Measurements from ENCODE around the gene TRIM17. TPM values are rescaled to one million over a fixed set of nuclear protein-coding genes. Genes with fewer than 3 reads are reported as not detected.

TRIM17 gene
- total RNA-seq, 4 donors from 2014 or later, result not detected

- H3K9me3 ChIP-seq, result no peaks in the 10 kb centered on the region
- H3K4me1 ChIP-seq, result peaks cover 0 to 23% (median 2%) of the 10 kb centered on the region in 4 donors
- TF ChIP-seq POLR2AphosphoS5 (IDR thresholded peaks at IDR 0.05) (no peak), EP300 (IDR thresholded peaks at IDR 0.05) (no peak), CTCF (IDR thresholded peaks at IDR 0.05) (no peak), POLR2A (IDR thresholded peaks at IDR 0.05; ENCODE audit: low read depth) (no peak)
- H3K4me3 ChIP-seq, result no peak overlapping the region
- WGBS, result 63% methylated on average over 9 of the region's 24 CpGs
- H3K36me3 ChIP-seq, result no peaks in the 10 kb centered on the region
- intact Hi-C loops (cut with DNase I), result no loop called here
- DNase-seq (ENCODE audit: extremely low spot score), result no peak
- peaks cover 0 to 67% (median 0%) of the 10 kb centered on the region in 4 donors for H3K27me3 ChIP-seq
- H3K27ac ChIP-seq (replicated peaks in 1 of 4), result no peak overlapping the region
Observed at GRCh38 chr1:228366866-228367741, 49.6 kb downstream of the TRIM17 start.

- DNase-seq (ENCODE audit: extremely low spot score), result no peak
- WGBS, result 100% methylated on average over 2 of the region's 23 CpGs
Observed at GRCh38 chr1:228366062-228366865, 50.4 kb downstream of the TRIM17 start.

GRCh38 chr1:228365271-228366061 is 51.2 kb downstream of the TRIM17 start:
- Histone ChIP-seq H3K4me1 (peaks cover 0 to 16% (median 2%) of the 10 kb centered on the region in 4 donors), H3K27ac (replicated peaks in 1 of 4) (no peak overlapping the region), H3K27me3 (peaks cover 0 to 84% (median 0%) of the 10 kb centered on the region in 4 donors), H3K4me3 (no peak overlapping the region), H3K36me3 (no peaks in the 10 kb centered on the region), H3K9me3 (no peaks in the 10 kb centered on the region)
- TF ChIP-seq POLR2A (IDR thresholded peaks at IDR 0.05; ENCODE audit: low read depth), result no peak
- TF ChIP-seq POLR2AphosphoS5 (IDR thresholded peaks at IDR 0.05), result no peak
- TF ChIP-seq EP300 (IDR thresholded peaks at IDR 0.05), result no peak
- TF ChIP-seq CTCF (IDR thresholded peaks at IDR 0.05), result no peak
- intact Hi-C loops (cut with DNase I), result no loop called here
- DNase-seq (ENCODE audit: extremely low spot score), result no peak
- WGBS, result 65% methylated on average over 4 of the region's 20 CpGs

More at GRCh38 chr1:228366062-228366865, 50.4 kb downstream of the TRIM17 start:
- intact Hi-C loops (cut with DNase I), result no loop called here
- Histone ChIP-seq H3K4me1 (peaks cover 0 to 16% (median 2%) of the 10 kb centered on the region in 4 donors), H3K27me3 (peaks cover 0 to 76% (median 0%) of the 10 kb centered on the region in 4 donors), H3K27ac (replicated peaks in 1 of 4) (no peak overlapping the region), H3K9me3 (no peaks in the 10 kb centered on the region), H3K4me3 (no peak overlapping the region), H3K36me3 (no peaks in the 10 kb centered on the region)
- no peak for TF ChIP-seq POLR2AphosphoS5 (IDR thresholded peaks at IDR 0.05)
- no peak for TF ChIP-seq EP300 (IDR thresholded peaks at IDR 0.05)
- TF ChIP-seq CTCF (IDR thresholded peaks at IDR 0.05), result no peak
- no peak for TF ChIP-seq POLR2A (IDR thresholded peaks at IDR 0.05; ENCODE audit: low read depth)

- no peak for DNase-seq (ENCODE audit: extremely low spot score)
- Histone ChIP-seq H3K27me3 (peaks cover 0 to 86% (median 0%) of the 10 kb centered on the region in 4 donors), H3K36me3 (no peaks in the 10 kb centered on the region), H3K4me3 (no peak overlapping the region), H3K27ac (replicated peaks in 1 of 4) (no peak overlapping the region), H3K4me1 (peaks cover 0 to 14% (median 2%) of the 10 kb centered on the region in 4 donors), H3K9me3 (no peaks in the 10 kb centered on the region)
- 88% methylated on average over 15 of the region's 19 CpGs for WGBS
- intact Hi-C loops (cut with DNase I), result no loop called here
- no peak for TF ChIP-seq POLR2A (IDR thresholded peaks at IDR 0.05; ENCODE audit: low read depth)
- TF ChIP-seq EP300 (IDR thresholded peaks at IDR 0.05), result no peak
- no peak for TF ChIP-seq CTCF (IDR thresholded peaks at IDR 0.05)
- no peak for TF ChIP-seq POLR2AphosphoS5 (IDR thresholded peaks at IDR 0.05)
Observed at GRCh38 chr1:228364706-228365213, 51.9 kb downstream of the TRIM17 start.
